Activated CD4-positive, alpha-beta T cell treated with anti-CD3 and anti-CD28 coated beads, Interleukin-2, amount 50 U/mL, for 16 hours (primary cell): Measurements from ENCODE around the gene P2RY11.
A peak's percentile ranks its signal among the peaks of the same experiment; 100 is the strongest.

Source experiments
- DNase-seq: peaks from one replicate; pipeline ENCODE4 v3.0.0-alpha.2; 2020

Gene P2RY11

DNA sequence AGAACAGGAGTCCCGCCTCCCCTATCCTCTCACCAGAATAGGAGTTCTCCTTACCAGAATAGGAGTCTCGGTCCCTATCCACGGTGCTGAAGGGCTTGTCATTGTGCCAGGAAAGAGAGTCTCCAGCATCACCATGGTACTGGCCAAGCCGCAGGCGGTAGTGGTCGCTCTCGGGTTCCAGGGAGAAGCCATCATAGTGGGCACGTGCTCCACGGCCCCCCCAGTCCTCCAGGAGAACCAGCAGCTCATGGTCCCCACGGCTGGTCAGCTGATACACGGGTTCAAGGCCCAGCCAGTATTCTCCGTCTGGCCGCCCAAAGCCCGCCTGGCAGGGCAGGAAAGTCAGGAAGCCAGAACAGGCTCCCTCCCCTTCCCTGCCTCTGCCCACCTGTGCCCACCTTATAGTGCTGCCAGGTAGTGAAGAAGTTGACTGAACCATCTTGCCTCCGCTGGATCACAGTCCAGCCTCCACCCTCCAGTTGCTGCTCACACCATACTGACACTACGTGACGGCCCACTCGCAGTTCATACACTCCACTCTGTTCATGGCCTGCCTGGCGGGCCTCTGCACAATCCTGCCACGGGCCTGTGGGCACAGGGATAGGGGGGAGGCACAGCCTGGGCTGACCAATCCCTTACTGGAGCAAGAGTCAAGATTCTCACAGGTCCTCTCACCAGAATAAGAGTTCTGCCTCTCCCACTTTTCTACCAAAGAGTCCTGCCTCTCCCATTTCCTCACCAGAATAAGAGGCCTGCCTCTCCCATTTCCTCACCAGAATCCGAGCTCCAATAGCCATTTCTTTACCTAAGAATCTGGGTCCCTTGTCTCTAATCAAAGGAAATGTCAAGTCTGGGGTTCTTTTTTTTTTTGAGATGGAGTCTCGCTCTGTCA lies 18.0 kb upstream of the P2RY11 start:
- no peak for DNase-seq

DNA sequence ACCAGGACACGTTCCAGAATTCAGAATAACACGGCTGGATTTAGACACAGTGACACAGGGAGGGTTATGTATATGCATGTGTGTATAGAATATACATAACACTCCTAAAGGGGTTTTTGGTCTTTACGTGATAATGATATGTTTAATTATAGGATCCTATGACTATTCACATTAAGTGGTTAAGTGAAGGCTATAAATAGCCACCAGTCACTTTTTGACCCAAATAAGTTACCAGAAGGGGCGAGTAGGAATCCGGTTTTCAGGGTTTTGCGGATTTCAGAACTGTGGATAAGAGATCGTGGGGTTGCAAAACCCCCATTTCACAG lies 15.9 kb upstream of the P2RY11 start:
- DNase-seq = no peak

DNA sequence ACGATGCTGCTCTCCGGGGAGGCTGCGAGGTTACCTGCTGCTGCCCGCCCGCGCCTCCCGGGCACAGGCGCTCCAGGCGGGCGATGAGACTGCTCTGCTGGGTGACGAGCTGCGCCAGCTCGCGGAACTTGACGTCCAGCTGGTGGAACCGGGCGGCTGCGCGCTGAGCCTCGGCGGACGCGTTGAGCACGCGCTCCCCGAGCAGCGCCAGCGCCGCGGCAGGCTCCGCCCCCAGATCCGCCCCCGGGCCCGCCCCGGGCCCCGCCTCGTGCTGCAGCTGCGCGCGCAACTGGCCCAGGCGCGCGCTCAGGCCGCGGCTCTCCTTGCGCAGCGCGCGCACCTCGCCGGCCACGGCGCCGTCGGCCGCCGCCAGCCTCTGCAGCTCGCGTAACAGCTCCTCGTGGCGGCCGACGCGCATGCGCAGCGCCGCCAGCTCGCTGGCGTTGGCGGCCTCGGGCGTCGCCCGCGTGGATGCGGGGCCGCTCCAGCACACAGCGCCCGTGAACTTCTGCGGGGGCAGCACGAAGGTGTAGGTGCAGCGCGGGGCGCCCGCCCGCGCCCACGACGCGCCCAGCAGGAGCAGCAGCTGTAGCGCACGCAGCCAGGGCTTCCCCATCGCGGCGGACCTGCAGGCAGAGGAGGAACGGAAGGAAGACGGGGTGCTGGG lies 15.4 kb upstream of the P2RY11 start:
- DNase-seq = peak; percentile 93

DNA sequence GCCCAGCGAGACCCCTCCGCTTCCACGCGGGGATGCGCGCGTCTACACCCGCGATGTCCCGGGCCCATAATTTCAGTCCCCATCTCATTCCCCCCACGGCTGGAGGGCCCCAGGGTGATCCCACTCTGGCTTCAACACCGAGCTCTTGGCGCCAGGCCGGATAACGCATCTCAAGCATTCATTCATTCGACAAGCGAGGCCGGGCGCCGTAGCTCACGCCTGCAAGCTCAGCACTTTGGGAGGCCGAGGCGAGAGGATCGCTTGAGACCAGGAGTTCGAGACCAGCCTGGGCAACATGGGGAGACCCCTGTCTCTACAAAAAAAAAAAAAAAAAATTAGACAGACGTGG lies 14.9 kb upstream of the P2RY11 start:
- no peak for DNase-seq

DNA sequence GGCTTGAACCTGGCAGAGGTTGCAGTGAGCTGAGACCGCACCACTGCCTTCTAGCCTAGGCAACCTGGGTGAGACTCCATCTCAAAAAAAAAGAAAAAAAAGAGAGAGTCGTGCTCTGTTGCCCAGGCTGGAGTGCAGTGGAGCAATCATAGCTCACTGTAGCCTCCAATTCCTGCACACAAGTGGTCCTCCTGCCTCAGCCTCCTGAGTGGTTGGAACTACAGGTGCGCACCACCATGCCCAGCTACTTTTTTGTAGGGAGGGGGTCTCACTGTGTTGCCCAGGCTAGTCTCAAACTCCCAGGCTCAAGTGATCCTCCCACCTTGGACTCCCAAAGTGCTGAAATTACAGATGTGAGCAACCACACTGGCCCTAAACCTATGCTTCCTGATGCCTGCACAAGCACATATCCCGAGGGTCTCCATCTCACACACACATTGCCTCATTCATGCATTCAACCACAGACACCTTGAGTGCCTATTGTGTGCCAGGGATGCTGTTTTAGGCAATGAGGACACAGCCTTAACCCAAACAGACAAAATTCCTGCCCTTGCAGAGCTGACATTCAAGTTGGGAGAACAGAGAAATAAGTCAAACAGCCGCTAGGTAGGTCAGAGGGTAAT lies 11.2 kb upstream of the P2RY11 start:
- no peak for DNase-seq

DNA sequence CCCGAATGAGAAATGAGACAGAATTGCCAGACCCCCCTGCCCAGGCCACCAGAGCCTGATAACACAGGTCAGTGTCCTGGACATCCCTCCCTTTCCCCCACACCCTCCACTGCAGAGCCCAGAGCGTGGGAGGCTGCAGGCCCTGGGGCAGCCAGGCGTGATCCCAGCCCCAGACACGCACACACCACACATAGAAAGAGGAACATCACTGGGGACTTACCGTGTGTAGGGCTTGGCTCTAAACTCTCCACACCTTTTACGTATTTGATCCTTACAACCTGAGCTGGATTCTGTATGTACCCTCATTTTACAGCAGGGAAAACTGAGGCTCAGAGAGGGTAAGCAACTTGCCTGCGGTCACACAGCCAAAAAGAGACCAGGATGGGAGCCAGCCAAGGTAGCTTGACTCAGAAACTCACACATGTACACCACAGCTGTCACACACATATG lies 8.7 kb upstream of the P2RY11 start:
- DNase-seq = no peak

DNA sequence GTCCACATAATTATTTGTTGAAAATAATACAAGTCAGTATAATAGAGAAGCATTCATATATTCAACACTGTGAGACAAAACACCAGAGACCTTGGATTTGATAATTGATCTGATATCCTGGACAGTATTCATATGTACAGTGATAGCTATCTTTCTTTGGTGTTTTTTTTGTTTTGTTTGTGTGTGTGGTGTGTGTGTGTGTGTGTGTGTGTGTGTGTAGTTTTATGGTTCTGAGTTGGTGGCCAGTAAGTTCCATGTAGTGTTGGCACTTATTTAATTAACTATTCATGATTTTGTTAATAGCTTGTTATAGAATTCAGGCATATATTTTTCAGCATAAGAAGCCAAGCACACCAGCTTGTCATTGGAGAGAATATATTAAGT lies 7.4 kb upstream of the P2RY11 start:
- no peak for DNase-seq

DNA sequence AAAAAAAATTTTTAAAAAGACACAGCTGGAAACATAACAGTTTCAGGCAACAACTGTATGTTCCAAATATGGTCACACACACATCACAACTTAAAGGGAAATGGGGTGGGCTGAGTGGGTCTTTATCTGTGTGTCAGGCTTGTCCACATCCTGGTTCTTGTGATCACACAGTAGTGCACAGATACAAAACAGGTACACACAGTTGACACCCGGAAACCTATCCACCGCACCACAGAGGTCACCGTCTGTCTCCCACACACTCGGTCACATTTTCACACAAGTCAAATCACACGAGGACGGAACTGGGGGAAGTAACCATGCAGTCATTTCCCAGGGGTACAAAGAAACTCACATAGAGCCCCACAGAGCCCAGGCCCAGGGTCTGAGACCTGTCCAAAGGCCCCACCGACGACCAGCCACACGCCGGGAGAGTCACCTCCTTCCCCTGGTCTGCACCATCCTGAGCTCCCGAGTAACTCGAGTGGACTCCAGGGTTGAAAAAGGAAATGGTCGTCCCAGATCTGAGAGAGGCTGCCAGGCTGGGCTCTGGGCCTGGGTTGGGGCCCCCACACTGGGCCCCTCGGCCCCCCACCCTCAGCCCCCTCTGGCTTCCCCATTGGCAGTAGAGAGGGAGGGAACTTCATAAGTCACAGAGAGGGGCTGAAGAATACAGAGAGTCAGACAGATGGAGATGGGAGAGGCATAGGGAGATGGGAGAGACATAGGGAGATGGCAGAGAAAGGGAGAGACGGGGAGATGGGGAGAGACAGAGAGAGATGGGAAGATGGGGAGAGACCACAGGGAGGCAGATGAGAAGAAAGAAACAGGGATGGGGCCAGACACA lies 6.6 kb upstream of the P2RY11 start:
- DNase-seq = peak; percentile 89

DNA sequence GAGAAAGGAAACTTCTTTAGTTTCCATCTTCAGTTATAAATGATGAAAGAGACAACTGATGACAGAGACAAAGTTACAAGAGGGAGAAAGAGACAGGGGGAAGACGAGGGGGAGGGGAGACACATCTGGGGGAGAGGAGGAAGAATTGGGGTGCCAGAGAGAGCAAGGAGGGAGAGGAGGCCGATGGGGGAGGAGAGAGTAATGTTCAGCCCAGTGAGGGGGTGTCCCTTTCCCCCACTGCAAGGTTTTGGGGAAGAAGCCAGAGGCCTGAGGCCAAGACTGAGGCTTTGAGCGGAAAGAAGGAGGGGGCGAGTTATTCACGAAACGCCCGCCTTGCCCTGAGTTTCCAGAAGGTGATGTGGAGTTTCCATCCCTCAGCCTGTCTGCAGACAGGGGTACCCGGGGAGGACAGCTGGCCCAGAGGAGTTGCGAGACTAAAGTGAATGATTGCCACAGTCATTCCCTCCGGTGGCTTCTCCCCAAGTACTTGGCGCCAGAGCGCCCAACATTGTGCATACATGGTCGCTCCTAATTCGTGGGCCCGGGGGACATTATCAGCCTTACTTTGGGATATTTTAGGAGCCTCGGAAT lies 5.9 kb upstream of the P2RY11 start:
- DNase-seq = peak; percentile 75

DNA sequence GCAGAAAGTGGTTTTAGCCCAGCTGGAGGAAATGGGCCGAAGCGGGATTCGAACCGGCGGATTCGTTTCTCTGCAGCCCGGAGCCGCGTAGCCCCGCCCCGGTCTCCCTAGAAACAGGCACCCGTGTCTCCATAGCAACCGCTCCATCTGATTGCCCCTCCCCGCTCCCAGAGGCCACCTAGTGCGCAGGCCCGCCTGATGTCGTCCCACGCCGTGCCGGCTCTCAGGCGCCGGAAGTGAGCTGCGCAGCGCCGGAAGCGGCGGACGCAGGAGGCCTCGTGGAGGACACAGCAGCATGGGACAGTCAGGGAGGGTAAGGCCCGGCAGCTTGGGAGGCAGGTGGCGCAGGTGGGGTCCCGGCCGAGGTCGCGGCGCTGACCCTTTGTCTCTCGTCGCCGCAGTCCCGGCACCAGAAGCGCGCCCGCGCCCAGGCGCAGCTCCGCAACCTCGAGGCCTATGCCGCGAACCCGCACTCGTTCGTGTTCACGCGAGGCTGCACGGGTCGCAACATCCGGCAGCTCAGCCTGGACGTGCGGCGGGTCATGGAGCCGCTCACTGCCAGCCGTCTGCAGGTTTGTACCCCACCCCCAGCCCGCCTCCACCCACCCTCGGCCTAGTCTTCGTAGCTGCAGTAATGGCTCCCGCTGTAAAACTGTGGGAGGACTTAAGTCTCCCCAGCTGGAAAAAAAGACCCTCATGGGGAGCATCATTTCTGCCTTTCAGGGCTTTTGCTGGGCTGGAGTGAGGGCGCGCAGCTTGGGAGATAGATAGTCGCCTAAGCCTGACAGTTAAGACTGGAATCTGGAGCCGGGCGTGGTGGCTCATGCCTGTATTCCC lies 5.2 kb upstream of the P2RY11 start, which contains the start of gene PPAN:
Gene PPAN (plus strand): TSS at position 263 of the 837 bp plus-strand sequence. CDS start 33 bp downstream, at position 296.
- DNase-seq = peak; percentile 99

DNA sequence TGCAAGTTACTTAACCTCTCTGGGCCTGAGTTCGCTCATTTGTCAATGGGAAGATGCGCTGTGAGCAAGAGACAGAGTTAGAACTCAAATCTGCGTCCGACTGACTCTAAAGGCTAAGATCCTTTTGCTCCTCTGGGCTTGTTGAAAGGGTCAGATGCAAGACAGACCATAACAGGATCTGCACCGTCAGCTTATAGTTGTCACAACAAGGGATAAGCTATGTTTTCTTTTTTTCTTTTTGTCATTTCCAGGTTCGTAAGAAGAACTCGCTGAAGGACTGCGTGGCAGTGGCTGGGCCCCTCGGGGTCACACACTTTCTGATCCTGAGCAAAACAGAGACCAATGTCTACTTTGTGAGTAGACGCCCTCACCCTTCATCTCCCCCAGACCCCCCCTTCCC lies 4.2 kb upstream of the P2RY11 start:
- DNase-seq = no peak

DNA sequence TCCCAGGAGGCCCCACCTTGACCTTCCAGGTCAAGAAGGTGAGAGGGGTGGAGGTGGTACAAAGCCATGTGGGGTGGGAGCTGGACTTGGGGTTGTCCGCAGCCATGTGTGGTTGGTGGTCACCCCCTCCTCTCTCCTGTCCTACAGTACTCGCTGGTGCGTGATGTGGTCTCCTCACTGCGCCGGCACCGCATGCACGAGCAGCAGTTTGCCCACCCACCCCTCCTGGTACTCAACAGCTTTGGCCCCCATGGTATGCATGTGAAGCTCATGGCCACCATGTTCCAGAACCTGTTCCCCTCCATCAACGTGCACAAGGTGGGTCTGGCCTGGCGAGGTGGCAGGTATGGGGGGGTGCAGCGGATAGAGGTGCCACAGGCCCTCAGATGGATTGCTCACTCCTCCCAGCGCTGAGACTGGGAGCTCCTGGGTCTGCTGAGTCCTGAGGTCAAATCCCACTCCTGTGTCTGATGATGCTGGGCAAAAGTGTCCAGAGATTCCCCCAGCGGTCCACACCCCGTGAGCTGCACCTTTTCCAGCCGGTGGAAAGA lies 3.6 kb upstream of the P2RY11 start:
- DNase-seq = no peak

DNA sequence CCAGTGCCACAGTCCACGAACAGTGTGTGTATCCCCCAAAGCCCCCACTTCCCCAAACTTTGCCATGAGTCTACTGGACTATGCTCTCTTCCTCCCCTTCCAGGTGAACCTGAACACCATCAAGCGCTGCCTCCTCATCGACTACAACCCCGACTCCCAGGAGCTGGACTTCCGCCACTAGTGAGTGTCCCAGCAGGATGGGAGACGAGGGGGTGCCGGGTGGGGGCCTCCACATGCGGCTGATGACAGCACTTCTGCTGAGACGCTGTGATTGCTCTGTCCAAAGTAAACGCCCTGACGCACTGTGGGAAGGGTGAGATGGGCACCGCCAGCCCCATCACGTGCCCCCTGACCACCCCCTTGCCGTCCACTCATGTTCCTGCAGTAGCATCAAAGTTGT lies 2.0 kb upstream of the P2RY11 start:
- no peak for DNase-seq

DNA sequence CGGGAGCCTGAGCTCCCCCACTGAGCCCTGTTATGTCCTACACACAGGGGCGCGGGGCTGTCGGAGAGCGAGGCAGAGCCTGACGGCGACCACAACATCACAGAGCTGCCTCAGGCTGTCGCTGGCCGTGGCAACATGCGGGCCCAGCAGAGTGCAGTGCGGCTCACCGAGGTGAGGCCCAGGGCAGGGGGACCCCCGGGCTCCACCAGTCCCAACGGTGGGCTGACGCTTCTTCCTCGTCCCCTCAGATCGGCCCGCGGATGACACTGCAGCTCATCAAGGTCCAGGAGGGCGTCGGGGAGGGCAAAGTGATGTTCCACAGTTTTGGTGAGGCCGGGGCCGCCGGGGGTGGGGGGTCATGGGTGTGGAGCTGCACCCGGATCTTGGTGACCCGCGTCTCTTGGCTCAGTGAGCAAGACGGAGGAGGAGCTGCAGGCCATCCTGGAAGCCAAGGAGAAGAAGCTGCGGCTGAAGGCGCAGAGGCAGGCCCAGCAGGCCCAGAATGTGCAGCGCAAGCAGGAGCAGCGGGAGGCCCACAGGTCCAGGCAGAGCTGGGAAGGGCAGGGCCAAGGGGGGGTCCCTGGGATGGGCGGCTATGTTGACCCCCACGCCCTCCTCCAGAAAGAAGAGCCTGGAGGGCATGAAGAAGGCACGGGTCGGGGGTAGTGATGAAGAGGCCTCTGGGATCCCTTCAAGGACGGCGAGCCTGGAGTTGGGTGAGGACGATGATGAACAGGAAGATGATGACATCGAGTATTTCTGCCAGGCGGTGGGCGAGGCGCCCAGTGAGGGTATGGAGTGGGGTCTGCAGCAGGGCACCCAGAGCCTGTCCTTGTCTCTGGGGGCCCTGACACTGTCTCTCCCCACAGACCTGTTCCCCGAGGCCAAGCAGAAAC lies 1.2 kb upstream of the P2RY11 start:
- no peak for DNase-seq

DNA sequence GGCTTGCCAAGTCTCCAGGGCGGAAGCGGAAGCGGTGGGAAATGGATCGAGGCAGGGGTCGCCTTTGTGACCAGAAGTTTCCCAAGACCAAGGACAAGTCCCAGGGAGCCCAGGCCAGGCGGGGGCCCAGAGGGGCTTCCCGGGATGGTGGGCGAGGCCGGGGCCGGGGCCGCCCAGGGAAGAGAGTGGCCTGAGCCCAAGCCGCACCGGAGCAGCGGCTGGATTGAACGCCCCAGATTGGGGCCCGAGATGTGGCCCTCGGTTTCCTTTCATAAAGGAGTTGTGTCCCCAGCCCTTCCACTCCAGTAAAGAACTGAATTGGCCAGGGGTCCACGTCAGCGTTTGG lies 548 bp upstream of the P2RY11 start:
- no peak for DNase-seq

DNA sequence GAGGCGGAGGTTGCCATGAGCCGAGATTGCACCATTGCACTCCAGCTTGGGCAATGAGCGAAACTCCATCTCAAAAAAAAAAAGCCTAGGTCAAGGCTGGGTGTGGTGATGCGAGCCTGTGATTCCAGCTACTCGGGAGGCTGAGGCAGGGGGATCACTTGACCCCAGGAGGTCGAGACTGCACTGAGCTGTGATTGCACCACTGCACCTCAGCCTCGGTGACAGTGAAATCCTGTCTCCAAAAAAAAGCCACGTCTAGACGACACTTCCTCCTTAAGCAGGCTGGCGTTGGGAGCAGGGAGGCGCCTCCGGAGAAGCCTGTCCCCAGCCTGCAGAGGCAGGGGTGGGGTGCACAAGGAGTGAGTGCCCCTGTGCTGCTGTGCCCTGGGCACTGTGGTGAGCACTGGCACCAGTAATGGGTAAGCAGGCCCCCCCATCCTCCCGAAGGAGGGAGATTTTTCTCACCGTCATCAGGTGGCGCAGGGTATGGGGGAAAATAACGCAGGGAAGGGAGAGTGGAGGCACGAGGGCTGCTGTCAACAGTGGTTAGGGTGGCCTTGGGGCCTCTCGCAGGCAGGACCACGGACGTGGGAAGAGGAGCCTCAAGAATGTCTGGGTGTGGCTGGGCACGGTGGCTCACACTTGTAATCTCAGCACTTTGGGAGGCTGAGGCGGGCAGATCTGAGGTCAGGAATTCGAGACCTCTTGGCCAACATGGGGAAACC lies 706 bp downstream of the P2RY11 start:
- DNase-seq = peak; percentile 73

DNA sequence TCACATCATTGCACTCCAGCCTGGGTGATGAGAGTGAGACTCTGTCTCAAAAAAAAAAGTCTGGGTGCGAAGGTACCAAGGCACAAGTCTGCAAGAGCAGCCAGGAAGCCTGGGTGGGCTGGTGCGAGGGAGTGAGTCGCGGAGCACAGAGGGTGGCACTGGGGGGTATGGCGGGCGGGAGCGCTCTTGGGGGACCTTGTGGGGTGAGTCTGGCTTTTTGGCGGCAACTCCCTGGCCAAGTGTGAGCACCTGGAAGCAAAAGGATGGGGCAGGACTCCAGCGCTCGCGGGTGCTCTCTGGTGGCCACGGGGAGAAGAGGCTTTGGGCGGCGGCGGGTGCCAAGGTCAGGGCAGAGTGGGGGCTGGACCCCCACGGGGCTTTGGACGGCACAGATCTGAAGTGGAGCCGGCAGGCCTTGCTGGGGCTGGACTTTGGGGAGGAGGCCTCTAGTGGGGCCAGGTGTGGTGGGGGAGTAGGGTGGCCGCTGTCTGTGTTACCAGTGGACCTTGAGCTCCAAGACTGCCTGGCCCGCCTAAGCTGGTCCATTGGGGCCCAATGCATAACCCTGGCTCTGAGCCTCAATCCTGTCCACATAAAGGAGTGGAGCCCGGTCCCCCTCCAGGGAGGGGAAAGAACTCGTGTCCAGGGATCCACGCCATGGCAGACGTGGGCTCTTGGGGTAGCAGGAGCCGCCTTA lies 1.6 kb downstream of the P2RY11 start:
- DNase-seq = peak; percentile 78

DNA sequence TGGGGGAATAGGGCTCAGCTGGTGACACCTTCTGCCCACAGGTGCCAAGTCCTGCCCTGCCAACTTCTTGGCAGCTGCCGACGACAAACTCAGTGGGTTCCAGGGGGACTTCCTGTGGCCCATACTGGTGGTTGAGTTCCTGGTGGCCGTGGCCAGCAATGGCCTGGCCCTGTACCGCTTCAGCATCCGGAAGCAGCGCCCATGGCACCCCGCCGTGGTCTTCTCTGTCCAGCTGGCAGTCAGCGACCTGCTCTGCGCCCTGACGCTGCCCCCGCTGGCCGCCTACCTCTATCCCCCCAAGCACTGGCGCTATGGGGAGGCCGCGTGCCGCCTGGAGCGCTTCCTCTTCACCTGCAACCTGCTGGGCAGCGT lies 2.1 kb downstream of the P2RY11 start:
- peak; percentile 30 for DNase-seq

DNA sequence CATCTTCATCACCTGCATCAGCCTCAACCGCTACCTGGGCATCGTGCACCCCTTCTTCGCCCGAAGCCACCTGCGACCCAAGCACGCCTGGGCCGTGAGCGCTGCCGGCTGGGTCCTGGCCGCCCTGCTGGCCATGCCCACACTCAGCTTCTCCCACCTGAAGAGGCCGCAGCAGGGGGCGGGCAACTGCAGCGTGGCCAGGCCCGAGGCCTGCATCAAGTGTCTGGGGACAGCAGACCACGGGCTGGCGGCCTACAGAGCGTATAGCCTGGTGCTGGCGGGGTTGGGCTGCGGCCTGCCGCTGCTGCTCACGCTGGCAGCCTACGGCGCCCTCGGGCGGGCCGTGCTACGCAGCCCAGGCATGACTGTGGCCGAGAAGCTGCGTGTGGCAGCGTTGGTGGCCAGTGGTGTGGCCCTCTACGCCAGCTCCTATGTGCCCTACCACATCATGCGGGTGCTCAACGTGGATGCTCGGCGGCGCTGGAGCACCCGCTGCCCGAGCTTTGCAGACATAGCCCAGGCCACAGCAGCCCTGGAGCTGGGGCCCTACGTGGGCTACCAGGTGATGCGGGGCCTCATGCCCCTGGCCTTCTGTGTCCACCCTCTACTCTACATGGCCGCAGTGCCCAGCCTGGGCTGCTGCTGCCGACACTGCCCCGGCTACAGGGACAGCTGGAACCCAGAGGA lies 2.6 kb downstream of the P2RY11 start:
- no peak for DNase-seq
